ENCODE results near the gene ERICH4.

DNA sequence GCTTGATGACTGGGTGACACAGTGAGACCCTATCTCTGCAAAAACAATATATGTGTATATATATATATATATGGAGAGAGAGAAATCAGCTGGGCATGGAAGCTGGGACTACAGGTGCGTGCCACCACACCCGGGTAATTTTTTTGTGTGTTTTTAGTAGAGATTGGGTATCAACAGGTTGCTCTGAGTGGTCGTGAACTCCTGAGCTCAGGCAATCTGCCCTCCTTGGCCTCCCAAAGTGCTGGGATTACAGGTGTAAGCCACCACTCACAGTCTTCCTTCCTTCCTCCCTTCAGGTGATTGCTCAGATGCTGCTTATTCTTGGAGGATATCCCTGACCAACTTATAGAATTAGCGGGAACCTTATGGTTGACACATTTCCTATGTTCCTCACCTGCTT is 41.9 kb downstream of the ERICH4 start:
- TF ChIP-seq, protein P1, sequence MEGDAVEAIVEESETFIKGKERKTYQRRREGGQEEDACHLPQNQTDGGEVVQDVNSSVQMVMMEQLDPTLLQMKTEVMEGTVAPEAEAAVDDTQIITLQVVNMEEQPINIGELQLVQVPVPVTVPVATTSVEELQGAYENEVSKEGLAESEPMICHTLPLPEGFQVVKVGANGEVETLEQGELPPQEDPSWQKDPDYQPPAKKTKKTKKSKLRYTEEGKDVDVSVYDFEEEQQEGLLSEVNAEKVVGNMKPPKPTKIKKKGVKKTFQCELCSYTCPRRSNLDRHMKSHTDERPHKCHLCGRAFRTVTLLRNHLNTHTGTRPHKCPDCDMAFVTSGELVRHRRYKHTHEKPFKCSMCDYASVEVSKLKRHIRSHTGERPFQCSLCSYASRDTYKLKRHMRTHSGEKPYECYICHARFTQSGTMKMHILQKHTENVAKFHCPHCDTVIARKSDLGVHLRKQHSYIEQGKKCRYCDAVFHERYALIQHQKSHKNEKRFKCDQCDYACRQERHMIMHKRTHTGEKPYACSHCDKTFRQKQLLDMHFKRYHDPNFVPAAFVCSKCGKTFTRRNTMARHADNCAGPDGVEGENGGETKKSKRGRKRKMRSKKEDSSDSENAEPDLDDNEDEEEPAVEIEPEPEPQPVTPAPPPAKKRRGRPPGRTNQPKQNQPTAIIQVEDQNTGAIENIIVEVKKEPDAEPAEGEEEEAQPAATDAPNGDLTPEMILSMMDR (IDR thresholded peaks at IDR 0.05 in 4 of 5, conservative IDR thresholded peaks at IDR 0.05 in 1 of 5), result no peak
- TF ChIP-seq POLR2A (IDR thresholded peaks at IDR 0.05), result no peak

Data from gastrocnemius medialis (tissue), 4 donors.